ENCODE data around the gene ATL2.
"Not testable (repeated sequence)": the region's sequence is repeated elsewhere in the genome, so short reads cannot be mapped to it uniquely, and the experiment has no call there.

Gene ATL2

DNA sequence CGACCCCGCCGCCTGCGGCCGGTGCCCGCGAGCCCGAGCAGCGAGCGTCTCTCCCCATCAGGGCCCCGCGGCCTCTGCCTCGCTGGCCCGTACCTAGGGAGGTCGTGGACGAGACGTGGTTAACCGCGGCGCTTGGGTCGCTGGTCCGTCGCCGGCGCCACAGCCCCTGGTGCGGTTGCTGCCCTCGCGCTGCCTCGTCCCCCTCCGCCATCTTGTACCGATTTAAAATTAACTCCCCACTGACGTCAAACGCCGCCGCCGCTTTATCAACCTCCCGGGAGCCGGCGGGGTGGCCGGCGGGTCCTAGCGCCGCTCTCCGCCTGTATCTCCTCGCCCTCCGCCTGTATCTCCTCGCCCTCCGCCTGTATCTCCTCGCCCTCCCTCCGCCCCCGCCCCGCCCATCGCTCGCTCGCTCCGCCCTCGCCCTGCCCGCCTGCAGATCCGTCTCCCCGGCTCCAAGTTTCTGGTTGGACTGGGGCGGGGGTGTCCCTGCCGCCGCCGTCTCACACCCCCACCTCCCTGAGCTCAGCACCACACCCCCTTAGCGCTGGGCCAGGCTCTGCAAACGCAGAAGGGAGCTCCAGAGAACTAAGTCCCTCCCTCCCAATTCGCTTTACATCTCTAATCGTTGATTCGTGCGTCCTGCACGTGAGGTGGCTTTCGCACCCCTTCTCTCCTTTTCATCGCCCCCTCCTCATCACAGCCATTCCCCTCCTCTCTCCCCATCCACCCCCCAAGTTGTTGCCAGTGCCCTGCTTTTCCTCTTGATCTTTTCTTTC, at the start of gene ATL2:
Gene ATL2 (minus strand): TSS at position 224 of the 779 bp plus-strand sequence. CDS start 13 bp downstream, at position 211.
- in situ Hi-C loops (cut with HindIII; ENCODE audit: low sequenced_read_pairs): loop anchor here (5.0 kb wide), 1 partner anchor 50 kb away; no protein-coding TSS in a partner anchor

DNA sequence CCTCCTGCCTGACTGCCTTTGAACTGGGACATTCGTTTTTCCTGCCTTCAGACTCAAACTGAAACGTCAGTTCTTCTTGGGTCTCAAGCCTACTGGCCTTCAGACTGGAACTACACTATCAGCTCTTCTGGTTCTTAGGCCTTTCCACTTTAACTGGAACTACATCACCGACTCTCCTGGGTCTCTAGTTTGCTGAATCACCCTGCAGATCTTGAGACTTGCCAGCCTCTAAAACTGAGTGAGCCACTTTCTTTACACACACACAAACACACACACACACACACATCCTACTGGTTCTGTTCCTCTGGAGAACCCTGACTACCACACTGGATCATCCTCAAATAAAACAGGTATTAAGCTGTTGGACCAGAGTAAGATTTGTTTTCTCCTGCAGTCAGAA, 46.7 kb upstream of the ATL2 start:
- in situ Hi-C loops (cut with HindIII; ENCODE audit: low sequenced_read_pairs): no loop called here

DNA sequence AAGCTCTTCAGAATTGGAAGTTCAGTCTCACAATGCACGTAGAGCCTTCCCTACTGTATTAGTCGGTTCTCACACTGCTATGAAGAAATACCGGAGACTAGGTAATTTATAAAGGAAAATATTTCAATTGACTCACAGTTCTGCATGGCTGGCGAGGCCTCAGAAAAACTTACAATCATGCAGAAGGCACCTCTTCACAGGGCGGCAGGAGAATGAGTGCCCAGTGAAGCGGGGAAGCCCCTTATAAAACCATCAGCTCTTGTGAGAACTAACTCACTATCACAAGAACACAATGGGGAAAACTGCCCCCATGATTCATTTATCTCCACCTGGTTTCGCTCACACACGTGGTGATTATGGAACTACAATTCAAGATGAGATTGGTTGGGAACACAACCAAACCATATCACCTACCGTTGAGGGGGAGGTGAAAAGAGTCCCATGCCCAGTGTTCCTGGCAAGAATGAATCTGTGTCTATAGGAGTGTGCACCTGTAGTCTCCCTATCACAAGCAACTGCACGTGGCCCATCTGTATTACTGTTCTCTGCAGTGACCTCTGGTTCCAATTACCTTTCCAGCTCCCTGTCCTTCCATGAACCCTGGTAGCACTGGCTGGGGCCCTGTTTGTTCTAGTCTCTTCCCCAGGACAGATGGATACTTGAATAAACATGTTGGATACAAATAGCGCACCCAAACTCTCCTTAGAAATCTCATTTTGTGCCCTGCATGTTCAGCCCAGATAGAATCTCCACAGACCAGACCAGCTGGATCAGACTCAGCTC, 44.4 kb upstream of the ATL2 start:
- in situ Hi-C loops (cut with HindIII; ENCODE audit: low sequenced_read_pairs): no loop called here

DNA sequence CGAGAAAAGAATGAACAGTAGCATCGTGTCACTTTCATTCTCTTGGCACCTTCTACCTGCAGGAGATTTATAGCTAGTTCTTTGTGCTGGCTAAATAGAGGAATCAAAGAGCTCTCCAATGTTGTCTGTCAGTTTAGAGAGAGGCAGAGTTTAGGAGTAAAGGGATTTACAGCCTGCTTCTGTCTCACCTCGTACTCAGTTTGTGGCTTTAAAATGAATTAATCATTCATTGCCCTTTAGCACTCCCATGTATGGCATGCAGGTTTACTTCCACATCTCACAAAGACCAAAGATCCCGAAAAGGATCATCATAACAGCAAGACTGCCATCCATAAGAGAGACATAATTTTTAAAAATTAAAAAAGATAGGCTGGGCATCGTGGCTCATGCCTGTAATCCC, 42.4 kb upstream of the ATL2 start:
- in situ Hi-C loops (cut with HindIII; ENCODE audit: low sequenced_read_pairs): no loop called here

DNA sequence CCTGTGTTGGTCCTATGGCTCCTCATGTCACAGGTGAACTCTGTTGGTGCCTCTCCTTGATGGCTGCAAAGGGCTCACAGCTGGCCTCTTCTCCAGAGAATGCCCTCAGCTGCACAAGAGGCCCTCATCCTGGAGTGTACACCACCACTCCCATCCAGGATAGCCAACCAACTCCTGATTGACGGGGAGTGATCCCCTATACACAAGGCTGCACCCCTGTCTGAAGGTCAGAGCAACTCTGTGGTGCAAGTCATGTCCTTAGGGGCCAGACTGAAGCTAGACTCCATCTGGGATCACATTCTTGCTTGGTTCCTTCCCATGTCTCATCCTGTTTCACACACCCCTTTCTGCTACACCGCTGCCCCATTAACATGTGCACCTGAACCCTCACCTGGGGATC, 41.7 kb upstream of the ATL2 start:
- in situ Hi-C loops (cut with HindIII; ENCODE audit: low sequenced_read_pairs): no loop called here

DNA sequence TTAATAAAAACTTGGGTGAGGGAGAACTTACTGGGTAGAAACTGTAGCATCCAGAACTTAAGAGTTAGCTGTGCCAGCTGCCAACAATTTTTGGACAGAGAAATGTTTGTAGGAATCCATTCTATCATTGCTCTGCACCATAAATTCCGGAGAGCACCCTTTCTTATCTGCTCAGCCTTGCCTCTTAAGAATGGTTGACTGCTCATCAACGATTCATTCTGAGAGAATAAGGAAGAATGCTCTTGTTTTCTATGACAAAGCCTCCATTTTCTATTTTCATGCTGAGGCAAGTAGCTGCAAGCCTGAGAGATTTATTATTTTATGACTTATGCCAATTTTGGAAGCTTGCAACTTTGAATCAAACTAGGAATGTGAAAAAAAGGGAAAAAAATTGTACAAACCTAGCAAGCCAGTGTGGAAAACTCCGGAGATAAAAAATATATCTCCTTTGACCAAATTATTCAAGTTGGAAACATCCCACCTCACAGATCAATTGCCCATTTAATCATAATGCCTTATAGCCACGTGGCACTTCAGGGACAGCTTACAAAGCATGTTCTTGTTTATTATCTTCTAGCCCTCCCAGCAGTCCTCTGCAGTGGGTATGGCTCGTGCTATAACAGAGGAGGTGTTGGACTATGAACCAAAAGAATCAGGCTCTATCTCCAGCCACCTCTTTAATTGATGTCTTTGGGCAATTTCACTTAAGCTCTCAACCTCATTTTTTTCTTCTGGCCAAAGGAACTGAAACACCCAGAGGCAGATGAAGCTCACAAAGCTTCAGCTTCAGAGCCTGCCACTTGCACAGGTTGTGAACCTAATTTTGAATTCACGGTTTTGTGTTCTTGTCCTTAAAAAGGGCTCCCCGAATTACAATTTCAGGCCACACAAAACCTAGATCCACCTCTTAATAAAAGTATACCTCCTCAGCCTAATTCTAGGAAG, 40.9 kb upstream of the ATL2 start:
- in situ Hi-C loops (cut with HindIII; ENCODE audit: low sequenced_read_pairs): no loop called here

DNA sequence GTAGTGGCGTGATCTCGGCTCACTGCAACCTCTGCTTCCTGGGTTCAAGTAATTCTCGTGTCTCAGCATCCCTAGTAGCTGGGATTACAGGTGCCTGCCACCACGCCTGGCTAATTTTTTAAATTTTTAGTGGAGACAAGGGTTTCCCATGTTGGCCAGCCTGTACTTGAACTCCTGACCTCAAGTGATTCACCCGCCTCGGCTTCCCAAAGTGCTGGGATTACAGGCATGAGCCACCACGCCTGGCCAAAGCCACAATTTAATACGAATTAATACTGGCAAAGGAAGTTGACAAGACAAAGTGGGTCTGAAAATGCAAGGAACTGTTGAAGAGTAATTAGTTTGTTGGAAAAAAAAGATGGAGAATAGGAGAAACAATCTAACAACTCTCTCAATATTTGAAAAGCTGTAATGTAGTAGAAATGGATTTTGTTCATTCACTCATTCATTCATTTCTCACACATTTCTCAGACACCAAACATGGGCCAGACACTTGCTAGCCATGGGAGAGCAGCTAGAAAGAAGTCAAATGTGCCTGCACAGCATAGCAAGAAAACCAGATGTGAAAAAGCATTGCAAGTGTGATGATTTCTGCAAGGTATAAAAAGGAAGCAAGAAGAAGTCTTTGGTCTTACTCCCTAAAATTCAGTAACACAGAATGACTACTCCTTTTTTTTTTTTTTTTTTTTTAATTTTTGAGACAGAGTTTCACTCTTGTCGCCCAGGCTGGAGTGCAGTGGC, 39.4 kb upstream of the ATL2 start:
- in situ Hi-C loops (cut with HindIII; ENCODE audit: low sequenced_read_pairs): no loop called here

DNA sequence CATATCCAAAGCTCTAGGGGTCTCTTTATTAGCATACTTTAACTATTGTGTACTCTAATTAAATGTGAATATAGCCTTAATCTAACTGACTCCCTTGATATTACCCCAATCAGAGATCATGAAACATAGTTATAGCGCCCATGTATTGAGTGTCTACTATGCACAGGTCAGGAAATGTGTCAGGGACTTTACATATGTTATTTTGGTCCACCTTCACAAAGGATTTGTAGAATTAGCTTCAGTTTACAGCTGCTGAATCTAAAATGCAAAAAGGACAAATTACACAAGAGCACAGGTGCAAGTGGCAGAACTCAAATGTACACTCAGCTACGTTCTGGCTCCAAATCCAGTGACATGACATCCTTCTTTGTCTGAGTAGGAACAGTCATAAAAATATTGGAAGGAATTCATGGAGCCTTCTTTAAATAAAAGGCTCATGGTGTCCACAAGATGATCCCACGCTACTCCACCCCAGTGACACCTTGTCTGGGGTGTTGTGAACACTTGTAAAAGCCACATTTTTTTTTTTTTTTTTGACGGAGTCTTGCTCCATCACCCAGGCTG, 38.7 kb upstream of the ATL2 start:
- in situ Hi-C loops (cut with HindIII; ENCODE audit: low sequenced_read_pairs): no loop called here

DNA sequence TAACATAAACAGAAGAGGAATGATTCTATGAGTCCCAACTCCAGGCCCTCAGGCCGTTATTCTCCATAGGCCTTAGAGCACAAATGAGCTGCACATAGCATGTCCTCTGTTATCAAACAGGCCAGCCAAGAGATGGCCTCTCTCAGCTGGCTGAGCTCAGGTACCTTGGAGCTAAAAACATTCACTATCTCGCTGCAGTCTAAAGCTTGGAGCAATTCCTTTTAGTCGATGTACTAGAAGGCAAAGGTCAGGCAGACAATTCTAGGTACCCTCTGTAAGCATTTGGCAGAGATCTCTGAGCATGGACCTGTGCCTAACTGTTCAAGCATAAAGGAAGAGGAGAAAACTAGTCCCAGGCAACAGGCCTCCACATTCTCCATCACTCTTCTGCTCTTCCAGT, 38.0 kb upstream of the ATL2 start:
- in situ Hi-C loops (cut with HindIII; ENCODE audit: low sequenced_read_pairs): no loop called here

DNA sequence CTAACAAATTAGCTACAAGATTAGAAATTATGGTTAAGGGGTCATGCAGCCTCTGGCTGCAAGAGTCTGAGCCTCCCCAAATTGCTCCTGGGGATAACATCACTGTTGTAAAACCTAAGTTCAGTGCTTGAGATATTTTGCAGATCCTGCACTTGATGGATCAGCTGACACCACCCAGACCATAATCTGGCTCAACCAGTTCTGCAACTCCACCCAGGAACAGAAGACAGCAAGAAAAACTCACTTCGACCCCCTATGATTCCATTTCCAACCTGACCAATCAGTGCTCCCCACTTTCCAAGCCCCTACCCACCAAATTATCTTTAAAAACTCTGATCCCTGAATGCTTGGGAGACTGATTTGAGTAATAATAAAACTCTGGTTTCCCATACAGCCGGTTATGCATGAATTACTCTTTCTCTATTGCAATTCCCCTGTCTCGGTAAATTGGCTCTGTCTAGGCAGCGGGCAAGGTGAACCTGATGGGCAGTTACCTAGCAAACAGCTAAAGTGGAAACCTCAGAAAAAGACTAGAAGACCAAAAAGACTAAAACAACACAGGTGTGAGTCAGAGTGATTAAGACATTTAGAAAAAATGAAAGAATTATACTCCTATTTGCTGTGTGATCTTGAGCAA, 35.3 kb upstream of the ATL2 start:
- in situ Hi-C loops (cut with HindIII; ENCODE audit: low sequenced_read_pairs): not testable (repeated sequence)

DNA sequence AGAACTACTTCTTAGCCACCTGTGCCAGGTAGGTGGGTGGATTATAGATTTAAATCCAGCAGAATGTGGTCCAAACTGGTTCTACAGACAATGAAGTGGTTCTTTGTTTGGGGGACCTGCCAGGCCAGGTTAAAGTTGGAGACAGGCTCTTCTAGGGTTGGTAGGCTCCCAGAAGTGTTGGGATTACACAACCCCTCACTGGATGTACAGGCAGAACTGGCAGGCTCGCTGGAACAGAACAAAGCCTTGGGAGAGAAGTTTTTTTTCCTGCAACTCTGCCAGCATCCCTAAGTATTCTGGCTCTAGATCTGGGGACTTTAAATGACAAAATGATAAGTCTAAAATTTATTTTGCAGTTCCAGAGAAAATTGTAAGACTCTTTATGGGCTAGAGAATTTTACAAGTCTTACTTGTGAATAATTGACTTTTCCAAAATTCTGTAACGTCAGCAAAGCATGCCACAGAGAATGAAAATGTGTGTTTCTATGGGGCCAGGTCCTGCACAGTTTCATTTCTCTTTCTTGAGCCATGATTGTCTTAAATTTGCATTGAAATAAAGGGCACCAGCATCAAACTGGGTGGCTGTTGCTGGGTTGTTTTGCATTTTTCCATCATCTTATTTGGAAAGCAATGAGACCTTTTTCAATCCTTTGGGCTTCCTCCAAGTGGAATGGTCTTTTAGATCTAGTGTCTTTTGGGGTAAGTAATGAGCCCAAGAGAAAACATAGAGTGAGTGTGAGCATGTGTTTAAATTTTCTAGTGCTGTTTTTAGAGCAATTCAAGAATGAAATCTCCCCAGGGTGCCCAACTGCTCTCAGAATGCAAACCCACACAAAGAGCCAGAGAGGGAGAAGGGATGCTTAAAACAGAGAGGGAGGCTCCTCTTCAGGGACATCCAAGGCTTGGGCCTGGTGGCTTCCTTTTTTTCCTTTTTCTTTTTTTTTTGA, 32.4 kb upstream of the ATL2 start:
- in situ Hi-C loops (cut with HindIII; ENCODE audit: low sequenced_read_pairs): no loop called here

DNA sequence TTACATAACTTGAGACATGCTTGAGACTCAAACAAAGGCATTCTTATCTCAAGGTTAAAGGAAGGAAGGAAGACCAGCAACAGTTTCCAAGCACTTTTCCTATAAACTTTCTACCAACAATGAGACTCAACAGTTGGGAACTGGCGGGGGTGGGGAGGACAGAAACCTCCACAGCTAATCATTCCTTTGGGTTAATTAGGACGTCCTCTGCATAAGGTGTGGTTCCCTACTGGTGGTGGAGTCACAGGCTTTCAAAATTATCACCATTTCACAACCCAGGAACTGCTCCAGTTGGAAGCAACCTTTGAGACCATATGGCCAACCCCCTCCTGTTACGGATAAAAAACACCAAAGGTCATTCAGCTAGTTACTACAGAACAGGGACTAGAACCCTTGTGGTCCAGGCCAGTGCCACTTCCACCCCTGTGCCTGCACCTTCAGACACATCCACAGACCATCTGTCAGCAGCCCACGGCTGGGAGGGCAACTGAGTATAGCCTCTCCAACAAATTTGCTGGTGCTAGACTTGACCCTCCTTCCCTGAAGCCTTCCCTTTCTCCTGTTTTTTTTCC, 30.1 kb upstream of the ATL2 start:
- in situ Hi-C loops (cut with HindIII; ENCODE audit: low sequenced_read_pairs): no loop called here

DNA sequence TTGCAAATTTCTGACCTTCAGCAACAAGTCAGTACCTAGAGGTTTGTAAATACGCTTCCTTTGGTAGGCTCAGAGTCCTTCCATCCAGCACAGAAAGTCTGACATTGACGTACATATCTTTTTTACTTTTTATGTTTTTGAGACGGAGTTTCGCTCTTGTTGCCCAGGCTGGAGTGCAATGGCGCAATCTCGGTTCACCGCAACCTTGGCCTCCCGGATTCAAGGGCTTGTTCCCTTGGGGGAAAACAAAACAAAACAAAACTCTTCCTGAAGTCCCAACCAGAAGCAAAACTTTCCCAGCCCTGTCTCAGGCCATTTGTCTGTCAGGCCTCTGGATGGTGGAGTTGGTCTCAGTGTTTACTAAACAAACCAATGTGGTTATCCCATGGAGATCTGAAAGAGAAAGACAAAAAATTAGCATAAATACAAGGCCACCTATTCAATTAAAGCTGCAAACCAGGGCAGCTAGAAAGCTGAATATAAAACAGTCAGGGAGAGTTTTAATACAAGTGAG, 29.6 kb upstream of the ATL2 start:
- in situ Hi-C loops (cut with HindIII; ENCODE audit: low sequenced_read_pairs): no loop called here

DNA sequence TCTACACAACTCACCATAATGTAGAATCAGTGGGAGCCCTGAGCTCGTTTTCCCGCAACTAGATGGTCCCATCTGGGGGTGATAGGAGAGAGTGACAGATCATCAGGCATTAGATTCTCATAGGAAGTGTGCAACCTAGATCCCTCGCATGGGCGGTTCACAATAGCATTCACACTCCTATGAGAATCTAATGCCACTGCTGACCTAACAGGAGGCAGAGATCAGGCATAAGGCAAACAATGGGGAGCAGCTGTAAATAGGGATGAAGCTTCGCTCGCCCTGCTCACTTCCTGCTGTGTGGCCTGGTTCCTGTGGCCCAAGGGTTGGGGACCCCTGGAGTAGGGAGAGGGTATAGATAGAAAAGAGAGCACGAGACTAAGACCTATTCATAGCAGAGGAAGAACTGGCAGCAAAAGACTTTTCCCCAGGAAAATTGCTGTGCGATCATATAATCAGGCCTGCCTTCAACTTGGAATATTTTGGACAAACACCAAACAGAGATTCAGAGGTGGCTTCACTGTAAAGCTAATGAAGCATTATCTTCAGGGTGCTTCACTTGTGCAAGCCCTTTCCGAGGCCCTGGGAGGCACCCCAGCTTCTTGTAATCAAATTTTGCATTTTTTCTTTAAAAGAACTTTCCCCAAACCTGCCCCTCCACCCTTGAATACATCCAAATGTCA, 29.0 kb upstream of the ATL2 start:
- in situ Hi-C loops (cut with HindIII; ENCODE audit: low sequenced_read_pairs): no loop called here

DNA sequence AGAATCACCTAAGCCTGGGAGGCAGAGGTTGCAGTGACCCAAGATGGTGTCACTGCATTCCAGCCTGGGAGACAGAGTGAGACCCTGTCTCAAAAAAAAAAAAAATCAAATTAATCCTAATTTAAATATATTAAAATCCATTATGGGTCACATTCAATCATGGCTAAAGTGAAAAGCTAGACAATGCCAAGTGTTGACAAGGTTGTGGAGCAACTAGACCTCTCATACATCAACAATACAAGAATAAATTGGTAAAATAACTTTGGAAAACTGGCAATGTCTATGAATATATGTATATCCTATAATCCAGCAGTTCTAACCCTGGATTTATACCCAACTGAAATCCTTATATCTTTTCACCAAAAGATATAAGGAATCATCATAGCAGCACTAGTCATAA, 23.4 kb upstream of the ATL2 start:
- in situ Hi-C loops (cut with HindIII; ENCODE audit: low sequenced_read_pairs): no loop called here

DNA sequence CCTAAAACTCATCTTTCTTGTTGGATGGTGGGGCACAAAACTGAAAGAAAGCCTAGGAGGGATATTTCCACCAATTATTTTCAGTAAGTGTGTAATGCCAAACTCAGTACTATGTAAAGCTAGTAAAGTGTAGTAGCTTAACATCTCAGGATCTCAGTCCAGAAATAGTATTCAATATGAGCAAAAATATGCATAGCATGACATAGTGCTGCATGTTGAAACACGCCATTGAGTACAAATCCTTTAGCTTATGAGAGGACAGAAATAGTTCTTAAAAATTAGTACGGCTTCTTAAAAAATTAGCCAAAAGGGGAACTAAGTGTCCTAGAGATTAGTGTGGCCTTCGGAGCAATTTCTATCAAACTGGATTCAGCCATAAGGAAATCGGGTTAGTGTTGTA, 21.7 kb upstream of the ATL2 start:
- in situ Hi-C loops (cut with HindIII; ENCODE audit: low sequenced_read_pairs): no loop called here

DNA sequence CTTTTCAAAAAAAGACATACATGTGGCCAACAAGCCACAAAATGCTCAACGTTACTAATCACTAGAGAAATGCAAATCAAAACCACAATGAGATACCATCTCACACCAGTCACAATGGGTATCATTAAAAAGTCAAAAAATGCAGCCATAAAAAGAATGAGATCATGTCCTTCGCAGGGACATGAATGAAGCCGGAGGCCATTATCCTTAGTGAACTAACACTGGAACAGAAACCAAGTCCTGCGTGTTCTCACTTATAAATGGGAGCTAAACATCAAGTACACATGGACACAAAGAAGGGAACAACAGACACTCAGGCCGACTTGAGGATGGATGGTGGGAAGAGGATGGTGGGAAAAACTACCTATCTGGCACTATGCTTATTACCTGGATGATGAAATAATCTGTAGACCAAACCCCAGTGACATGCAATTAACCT, 17.8 kb upstream of the ATL2 start:
- in situ Hi-C loops (cut with HindIII; ENCODE audit: low sequenced_read_pairs): no loop called here

All from endothelial cell of hepatic sinusoid (primary cell).